Upper lobe of left lung (tissue), 6 donors: ENCODE measurements around the gene ANAPC13. TPM values are rescaled to one million over a fixed set of nuclear protein-coding genes. Genes with fewer than 3 reads are reported as not detected.

Experiments
- ATAC-seq, 2 donors: fragments of 200-7000 bp; cut with Tn5 transposase; one replicate each; pipeline ENCODE4 v1.9.1; 2022; ENCODE audit warnings: mild to moderate bottlenecking in 2 of 2, moderate library complexity in 2 of 2; ENCODE audit not compliant: low FRiP score in 2 of 2
- DNase-seq, 2 donors: peaks; one replicate each; pipeline ENCODE4 v3.0.0-alpha.2; 2019 to 2020
- H3K27ac ChIP-seq, 4 donors: fragments of 200-600 bp; sonication (generic); one replicate each; pipeline ENCODE4 v1.5.1; 2016 to 2019
- H3K27me3 ChIP-seq, 4 donors: fragments of 200-600 bp; sonication (generic); one replicate each; pipeline ENCODE4 v1.5.1; 2017 to 2019
- H3K36me3 ChIP-seq, 4 donors: fragments of 200-600 bp; sonication (generic); one replicate each; pipeline ENCODE4 v1.5.1; 2016 to 2019
- H3K4me1 ChIP-seq, 4 donors: fragments of 200-600 bp; sonication (generic); one replicate each; pipeline ENCODE4 v1.5.1; 2018 to 2019
- H3K4me3 ChIP-seq, 4 donors: fragments of 200-600 bp; sonication (generic); one replicate each; pipeline ENCODE4 v1.5.1; 2017 to 2019; ENCODE audit warnings: mild to moderate bottlenecking in 2 of 4, moderate library complexity in 1 of 4
- H3K9me3 ChIP-seq, 4 donors: fragments of 200-600 bp; sonication (generic); one replicate each; pipeline ENCODE4 v1.5.1; 2018 to 2019
- EP300 ChIP-seq, 4 donors: sonication (generic); formaldehyde crosslinking; IDR thresholded peaks; one replicate each; pipeline ENCODE4 v1.5.1; 2017; ENCODE audit warnings: antibody characterized with exemption in 4 of 4, control low read depth in 2 of 4
- POLR2A ChIP-seq, 4 donors: fragments of 450-650 bp; IDR thresholded peaks; one replicate each; pipeline ENCODE4 v1.5.1; 2016 to 2017; ENCODE audit warnings: antibody characterized with exemption in 4 of 4, mild to moderate bottlenecking in 2 of 4
- POLR2AphosphoS5 ChIP-seq, 2 donors: sonication (generic); formaldehyde crosslinking; IDR thresholded peaks; one replicate each; pipeline ENCODE4 v1.5.1; 2017; ENCODE audit warnings: antibody characterized with exemption in 2 of 2
- WGBS, 2 donors: methylation state at CpG; one replicate each; pipeline ENCODE4 v1.1.5; 2017 to 2018; 5-methylcytosine and 5-hydroxymethylcytosine counted together
- total RNA-seq, 6 donors: library from RNA; depleted of rRNA in 4 of 6; stranded (reverse); fragments of >200 nt in 4 of 6; gene quantifications; one replicate each; pipeline versions ENCODE4 v1.1.0 to v1.2.1, GENCODE V29; 2016 to 2021
- TF ChIP-seq, protein P1 (sequence below), 6 experiments: fragments of 450-650 bp in 4 of 6; fragments of 200-600 bp in 2 of 6; sonication (generic) in 2 of 6; IDR thresholded peaks; one replicate each; pipeline ENCODE4 v1.5.1; 2016 to 2019; ENCODE audit warnings: antibody characterized with exemption in 6 of 6
- donor health status: DM: no; HTN: no; CAD: no; lungs with moderate emphysema.
- donor health status: DM: no; HTN: yes; CAD: no; lungs with severe emphysema.

Gene ANAPC13
- total RNA-seq, 6 donors from 2014 or later = 37.3 to 59.4 (median 50.3) TPM

DNA sequence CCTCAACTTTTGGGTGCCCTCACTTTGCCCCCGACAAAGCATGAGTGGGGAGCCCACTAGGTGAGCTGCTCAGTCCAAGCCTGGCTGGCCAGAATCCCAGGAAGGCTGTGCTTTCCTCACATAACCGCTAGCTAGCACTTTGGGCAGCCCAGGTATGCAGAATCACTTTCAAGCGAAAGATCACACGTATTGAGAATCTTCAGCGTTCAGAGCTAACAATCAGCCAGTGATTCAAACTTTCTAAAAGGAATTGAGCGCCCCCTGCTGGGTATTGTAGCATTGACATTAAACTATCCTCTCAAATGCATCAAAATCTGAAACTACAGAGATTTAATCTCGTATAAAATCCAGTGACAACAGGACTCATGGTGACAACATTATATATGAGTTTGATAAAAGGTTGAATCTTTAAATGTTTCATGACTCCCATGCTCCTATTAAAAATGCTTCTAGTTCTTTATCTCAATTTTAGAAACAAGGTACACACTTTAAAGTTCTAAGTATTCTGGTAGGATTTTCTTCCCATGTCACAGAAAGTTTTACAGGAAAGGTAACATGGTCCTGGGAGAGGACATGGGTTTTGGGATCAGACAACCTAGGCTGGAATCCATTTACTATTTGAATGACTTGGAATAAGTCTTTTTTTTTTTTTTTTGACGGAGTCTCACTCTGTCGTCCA lies 11.8 kb downstream of the ANAPC13 start:
- Histone ChIP-seq H3K4me3 (no peak overlapping the region), H3K27ac (no peak overlapping the region), H3K36me3 (peaks cover 12 to 16% (median 13%) of the 10 kb centered on the region in 4 donors), H3K9me3 (no peaks in the 10 kb centered on the region), H3K4me1 (peaks cover 15 to 25% (median 17%) of the 10 kb centered on the region in 4 donors), H3K27me3 (no peaks in the 10 kb centered on the region)
- WGBS, 2 donors = 16 to 38% methylated on average over 6 to 9 of the region's 9 CpGs
- peak in 1 of 2 donors; percentile 63 for DNase-seq
- peak; percentile 72 to 80 for ATAC-seq
- peak in 1 of 2 donors; percentile 6 for TF ChIP-seq POLR2AphosphoS5 (IDR thresholded peaks at IDR 0.05)
- TF ChIP-seq, protein P1, sequence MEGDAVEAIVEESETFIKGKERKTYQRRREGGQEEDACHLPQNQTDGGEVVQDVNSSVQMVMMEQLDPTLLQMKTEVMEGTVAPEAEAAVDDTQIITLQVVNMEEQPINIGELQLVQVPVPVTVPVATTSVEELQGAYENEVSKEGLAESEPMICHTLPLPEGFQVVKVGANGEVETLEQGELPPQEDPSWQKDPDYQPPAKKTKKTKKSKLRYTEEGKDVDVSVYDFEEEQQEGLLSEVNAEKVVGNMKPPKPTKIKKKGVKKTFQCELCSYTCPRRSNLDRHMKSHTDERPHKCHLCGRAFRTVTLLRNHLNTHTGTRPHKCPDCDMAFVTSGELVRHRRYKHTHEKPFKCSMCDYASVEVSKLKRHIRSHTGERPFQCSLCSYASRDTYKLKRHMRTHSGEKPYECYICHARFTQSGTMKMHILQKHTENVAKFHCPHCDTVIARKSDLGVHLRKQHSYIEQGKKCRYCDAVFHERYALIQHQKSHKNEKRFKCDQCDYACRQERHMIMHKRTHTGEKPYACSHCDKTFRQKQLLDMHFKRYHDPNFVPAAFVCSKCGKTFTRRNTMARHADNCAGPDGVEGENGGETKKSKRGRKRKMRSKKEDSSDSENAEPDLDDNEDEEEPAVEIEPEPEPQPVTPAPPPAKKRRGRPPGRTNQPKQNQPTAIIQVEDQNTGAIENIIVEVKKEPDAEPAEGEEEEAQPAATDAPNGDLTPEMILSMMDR (IDR thresholded peaks at IDR 0.05) = peak; percentile 68 to 87 (median 80)
- TF ChIP-seq POLR2A (IDR thresholded peaks at IDR 0.05) = no peak
- no peak for TF ChIP-seq EP300 (IDR thresholded peaks at IDR 0.05)

DNA sequence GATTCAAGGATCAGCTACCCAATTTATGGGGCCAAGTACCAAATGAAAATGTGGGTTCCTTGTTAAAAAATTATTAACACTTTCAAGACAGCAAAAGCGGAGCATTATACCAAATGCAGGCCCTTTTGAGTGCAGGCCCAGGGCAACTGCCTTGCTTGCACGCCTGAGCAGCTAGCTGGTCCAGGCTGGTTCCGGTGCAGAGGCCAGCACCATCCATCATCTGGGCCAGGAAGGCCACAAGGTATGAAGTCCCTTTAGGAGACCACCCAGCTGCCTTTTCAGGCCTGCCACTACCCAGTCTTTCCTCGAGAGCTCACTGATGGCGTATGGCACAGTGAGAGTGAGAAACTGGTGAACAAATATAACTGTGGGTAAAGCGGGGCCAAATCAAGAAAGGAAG lies 13.0 kb downstream of the ANAPC13 start:
- ATAC-seq = no peak
- H3K27ac ChIP-seq = no peak overlapping the region
- no peak for DNase-seq
- H3K27me3 ChIP-seq = no peaks in the 10 kb centered on the region
- whole genome bisulfite sequencing, 2 donors = 95 to 96% methylated on average over 4 to 6 of the region's 6 CpGs
- H3K4me1 ChIP-seq = peaks cover 9 to 24% (median 17%) of the 10 kb centered on the region in 4 donors
- no peaks in the 10 kb centered on the region for H3K9me3 ChIP-seq
- H3K36me3 ChIP-seq = peaks cover under 1 to 6% (median 4%) of the 10 kb centered on the region in 4 donors
- TF ChIP-seq, protein P1 (IDR thresholded peaks at IDR 0.05) = no peak
- TF ChIP-seq EP300 (IDR thresholded peaks at IDR 0.05) (no peak), POLR2A (IDR thresholded peaks at IDR 0.05) (no peak), POLR2AphosphoS5 (IDR thresholded peaks at IDR 0.05) (no peak)
- no peak overlapping the region for H3K4me3 ChIP-seq

DNA sequence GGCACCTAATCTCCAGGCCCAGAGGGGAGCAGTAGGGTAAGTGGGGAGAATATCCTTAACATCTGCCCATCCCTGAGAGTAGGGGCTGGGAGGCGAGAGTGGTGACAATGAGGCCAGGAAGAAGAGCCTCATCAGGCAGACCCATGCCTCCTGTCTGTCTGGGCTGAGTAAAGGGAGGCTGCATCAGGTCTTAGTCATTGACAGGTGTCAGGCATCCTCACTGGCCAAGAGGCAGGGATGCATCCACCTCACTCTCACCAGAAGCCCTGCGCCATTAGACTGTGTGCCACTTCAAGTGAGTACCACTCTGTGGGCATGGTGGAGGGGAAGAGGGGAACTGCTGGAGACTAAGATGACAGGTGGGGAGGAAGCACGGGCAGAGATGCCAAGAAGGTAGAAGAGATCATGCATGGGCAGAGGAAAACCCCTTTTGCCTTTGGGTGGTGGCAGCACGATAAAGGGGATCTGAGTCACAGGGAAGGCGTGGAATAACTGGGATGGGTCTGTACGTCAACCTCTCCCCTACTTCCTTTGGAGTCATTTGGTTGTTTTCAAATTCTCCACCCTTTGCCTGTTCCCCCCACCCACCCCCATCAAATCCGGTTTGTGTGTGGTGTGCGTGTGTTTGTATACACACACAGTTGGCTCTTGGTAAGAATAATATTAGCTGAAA lies 14.1 kb downstream of the ANAPC13 start:
- Histone ChIP-seq H3K27me3 (no peaks in the 10 kb centered on the region), H3K4me3 (no peak overlapping the region), H3K36me3 (peaks cover 0 to 3% (median 0%) of the 10 kb centered on the region in 4 donors), H3K27ac (peak overlapping the region in 2 of 4 donors; percentile 0 to 1), H3K4me1 (peaks cover 5 to 20% (median 14%) of the 10 kb centered on the region in 4 donors), H3K9me3 (no peaks in the 10 kb centered on the region)
- DNase-seq (no peak), ATAC-seq (peak; percentile 44 to 69)
- TF ChIP-seq, protein P1 (IDR thresholded peaks at IDR 0.05) = no peak
- TF ChIP-seq POLR2AphosphoS5 (IDR thresholded peaks at IDR 0.05) (peak in 1 of 2 donors; percentile 22), POLR2A (IDR thresholded peaks at IDR 0.05) (no peak)
- 72 to 75% methylated on average over 8 of the region's 8 CpGs for WGBS, 2 donors

DNA sequence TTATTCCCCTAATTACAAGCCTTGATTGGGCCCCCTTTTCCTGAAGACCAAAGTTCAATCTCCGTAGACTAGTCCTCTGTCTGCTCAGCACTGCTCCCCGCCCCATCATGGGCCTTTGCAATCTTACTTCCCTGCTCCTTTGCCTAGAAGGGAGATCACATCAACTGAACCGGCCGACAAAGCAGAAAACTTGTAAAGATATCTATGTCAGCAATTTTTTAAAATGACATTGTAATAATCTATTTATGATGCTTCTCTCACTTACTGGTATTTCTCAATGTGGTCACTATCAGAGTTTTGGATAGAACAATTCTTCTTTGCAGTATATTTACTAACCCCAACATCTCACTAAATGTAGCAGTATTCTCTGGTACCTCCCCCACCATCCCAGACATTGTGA lies 17.3 kb downstream of the ANAPC13 start:
- TF ChIP-seq EP300 (IDR thresholded peaks at IDR 0.05) (no peak), POLR2AphosphoS5 (IDR thresholded peaks at IDR 0.05) (no peak), POLR2A (IDR thresholded peaks at IDR 0.05) (no peak)
- TF ChIP-seq, protein P1 (IDR thresholded peaks at IDR 0.05) = no peak
- DNase-seq (no peak), ATAC-seq (no peak)
- Histone ChIP-seq H3K36me3 (no peaks in the 10 kb centered on the region), H3K9me3 (no peaks in the 10 kb centered on the region), H3K27me3 (no peaks in the 10 kb centered on the region), H3K27ac (no peak overlapping the region), H3K4me1 (peaks cover 0 to 10% (median 7%) of the 10 kb centered on the region in 4 donors), H3K4me3 (no peak overlapping the region)
- WGBS, 2 donors = 87 to 90% methylated on average over 4 of the region's 4 CpGs
